ENCODE data around the gene ATXN7L1.

Gene ATXN7L1

GRCh38 chr7:105802604-105803428 lies 73.6 kb downstream of the ATXN7L1 start:
- Histone ChIP-seq H3K27me3 (ENCODE audit: control insufficient read depth, insufficient read depth, low read length) (no peaks in the 10 kb centered on the region), H3K4me3 (ENCODE audit: low read length) (no peak overlapping the region), H3K9me3 (ENCODE audit: control insufficient read depth, low read length) (no peaks in the 10 kb centered on the region), H3K4me1 (ENCODE audit: control insufficient read depth, insufficient read depth, low read length) (peaks cover 30% of the 10 kb centered on the region), H3K36me3 (ENCODE audit: control insufficient read depth, insufficient read depth, low read length) (no peaks in the 10 kb centered on the region), H3K9ac (ENCODE audit: low read length) (no peak overlapping the region)

- H3K9ac ChIP-seq (ENCODE audit: low read length): no peak overlapping the region
- no peaks in the 10 kb centered on the region for H3K27me3 ChIP-seq (ENCODE audit: control insufficient read depth, insufficient read depth, low read length)
- peaks cover 18% of the 10 kb centered on the region for H3K4me1 ChIP-seq (ENCODE audit: control insufficient read depth, insufficient read depth, low read length)
- no peak overlapping the region for H3K4me3 ChIP-seq (ENCODE audit: low read length)
- H3K36me3 ChIP-seq (ENCODE audit: control insufficient read depth, insufficient read depth, low read length): no peaks in the 10 kb centered on the region
- H3K9me3 ChIP-seq (ENCODE audit: control insufficient read depth, low read length): no peaks in the 10 kb centered on the region
These were observed 75.4 kb downstream of the ATXN7L1 start for GRCh38 chr7:105800849-105801534.

- H3K4me1 ChIP-seq (ENCODE audit: control insufficient read depth, insufficient read depth, low read length): peaks cover 20% of the 10 kb centered on the region
- no peaks in the 10 kb centered on the region for H3K9me3 ChIP-seq (ENCODE audit: control insufficient read depth, low read length)
- no peak overlapping the region for H3K4me3 ChIP-seq (ENCODE audit: low read length)
These were observed 76.0 kb downstream of the ATXN7L1 start for GRCh38 chr7:105800442-105800841.

GRCh38 chr7:105799677-105800076 lies 76.7 kb downstream of the ATXN7L1 start:
- Histone ChIP-seq H3K4me3 (ENCODE audit: low read length) (no peak overlapping the region), H3K27me3 (ENCODE audit: control insufficient read depth, insufficient read depth, low read length) (no peaks in the 10 kb centered on the region), H3K9me3 (ENCODE audit: control insufficient read depth, low read length) (no peaks in the 10 kb centered on the region), H3K4me1 (ENCODE audit: control insufficient read depth, insufficient read depth, low read length) (peaks cover 27% of the 10 kb centered on the region), H3K36me3 (ENCODE audit: control insufficient read depth, insufficient read depth, low read length) (no peaks in the 10 kb centered on the region), H3K9ac (ENCODE audit: low read length) (no peak overlapping the region)

More at GRCh38 chr7:105800442-105800841, 76.0 kb downstream of the ATXN7L1 start:
- Histone ChIP-seq H3K9ac (ENCODE audit: low read length) (no peak overlapping the region), H3K36me3 (ENCODE audit: control insufficient read depth, insufficient read depth, low read length) (no peaks in the 10 kb centered on the region), H3K27me3 (ENCODE audit: control insufficient read depth, insufficient read depth, low read length) (no peaks in the 10 kb centered on the region)

GRCh38 chr7:105799006-105799405 lies 77.4 kb downstream of the ATXN7L1 start:
- Histone ChIP-seq H3K9me3 (ENCODE audit: control insufficient read depth, low read length) (no peaks in the 10 kb centered on the region), H3K27me3 (ENCODE audit: control insufficient read depth, insufficient read depth, low read length) (no peaks in the 10 kb centered on the region), H3K4me3 (ENCODE audit: low read length) (no peak overlapping the region), H3K4me1 (ENCODE audit: control insufficient read depth, insufficient read depth, low read length) (peaks cover 28% of the 10 kb centered on the region), H3K9ac (ENCODE audit: low read length) (no peak overlapping the region), H3K36me3 (ENCODE audit: control insufficient read depth, insufficient read depth, low read length) (no peaks in the 10 kb centered on the region)

- Histone ChIP-seq H3K9ac (ENCODE audit: low read length) (no peak overlapping the region), H3K9me3 (ENCODE audit: control insufficient read depth, low read length) (no peaks in the 10 kb centered on the region), H3K27me3 (ENCODE audit: control insufficient read depth, insufficient read depth, low read length) (no peaks in the 10 kb centered on the region), H3K36me3 (ENCODE audit: control insufficient read depth, insufficient read depth, low read length) (no peaks in the 10 kb centered on the region), H3K4me1 (ENCODE audit: control insufficient read depth, insufficient read depth, low read length) (peaks cover 18% of the 10 kb centered on the region), H3K4me3 (ENCODE audit: low read length) (no peak overlapping the region)
These were observed 78.7 kb downstream of the ATXN7L1 start for GRCh38 chr7:105797652-105798051.

GRCh38 chr7:105796365-105796764 lies 80.0 kb downstream of the ATXN7L1 start:
- peaks cover 18% of the 10 kb centered on the region for H3K4me1 ChIP-seq (ENCODE audit: control insufficient read depth, insufficient read depth, low read length)
- no peak overlapping the region for H3K4me3 ChIP-seq (ENCODE audit: low read length)
- H3K9me3 ChIP-seq (ENCODE audit: control insufficient read depth, low read length): no peaks in the 10 kb centered on the region
- H3K27me3 ChIP-seq (ENCODE audit: control insufficient read depth, insufficient read depth, low read length): no peaks in the 10 kb centered on the region
- H3K36me3 ChIP-seq (ENCODE audit: control insufficient read depth, insufficient read depth, low read length): no peaks in the 10 kb centered on the region
- H3K9ac ChIP-seq (ENCODE audit: low read length): no peak overlapping the region

- Histone ChIP-seq H3K9ac (ENCODE audit: low read length) (no peak overlapping the region), H3K4me1 (ENCODE audit: control insufficient read depth, insufficient read depth, low read length) (peaks cover 18% of the 10 kb centered on the region), H3K9me3 (ENCODE audit: control insufficient read depth, low read length) (no peaks in the 10 kb centered on the region), H3K36me3 (ENCODE audit: control insufficient read depth, insufficient read depth, low read length) (no peaks in the 10 kb centered on the region), H3K4me3 (ENCODE audit: low read length) (no peak overlapping the region), H3K27me3 (ENCODE audit: control insufficient read depth, insufficient read depth, low read length) (no peaks in the 10 kb centered on the region)
These were observed 81.4 kb downstream of the ATXN7L1 start for GRCh38 chr7:105794741-105795729.

- Histone ChIP-seq H3K4me3 (ENCODE audit: low read length) (no peak overlapping the region), H3K36me3 (ENCODE audit: control insufficient read depth, insufficient read depth, low read length) (no peaks in the 10 kb centered on the region), H3K9me3 (ENCODE audit: control insufficient read depth, low read length) (no peaks in the 10 kb centered on the region), H3K9ac (ENCODE audit: low read length) (no peak overlapping the region), H3K27me3 (ENCODE audit: control insufficient read depth, insufficient read depth, low read length) (no peaks in the 10 kb centered on the region), H3K4me1 (ENCODE audit: control insufficient read depth, insufficient read depth, low read length) (peaks cover 15% of the 10 kb centered on the region)
These were observed 83.7 kb downstream of the ATXN7L1 start for GRCh38 chr7:105792488-105793370.

GRCh38 chr7:105791926-105792325 lies 84.5 kb downstream of the ATXN7L1 start:
- peaks cover 17% of the 10 kb centered on the region for H3K4me1 ChIP-seq (ENCODE audit: control insufficient read depth, insufficient read depth, low read length)
- no peak overlapping the region for H3K4me3 ChIP-seq (ENCODE audit: low read length)
- no peaks in the 10 kb centered on the region for H3K27me3 ChIP-seq (ENCODE audit: control insufficient read depth, insufficient read depth, low read length)
- H3K9ac ChIP-seq (ENCODE audit: low read length): no peak overlapping the region
- no peaks in the 10 kb centered on the region for H3K9me3 ChIP-seq (ENCODE audit: control insufficient read depth, low read length)
- H3K36me3 ChIP-seq (ENCODE audit: control insufficient read depth, insufficient read depth, low read length): no peaks in the 10 kb centered on the region

- H3K9me3 ChIP-seq (ENCODE audit: control insufficient read depth, low read length): no peaks in the 10 kb centered on the region
- no peaks in the 10 kb centered on the region for H3K27me3 ChIP-seq (ENCODE audit: control insufficient read depth, insufficient read depth, low read length)
- H3K4me3 ChIP-seq (ENCODE audit: low read length): no peak overlapping the region
- no peaks in the 10 kb centered on the region for H3K36me3 ChIP-seq (ENCODE audit: control insufficient read depth, insufficient read depth, low read length)
- no peak overlapping the region for H3K9ac ChIP-seq (ENCODE audit: low read length)
- peaks cover 17% of the 10 kb centered on the region for H3K4me1 ChIP-seq (ENCODE audit: control insufficient read depth, insufficient read depth, low read length)
These were observed 85.4 kb downstream of the ATXN7L1 start for GRCh38 chr7:105790996-105791395.
